ENCODE data around the gene GOLGA6L7.

- TF ChIP-seq, protein P1, sequence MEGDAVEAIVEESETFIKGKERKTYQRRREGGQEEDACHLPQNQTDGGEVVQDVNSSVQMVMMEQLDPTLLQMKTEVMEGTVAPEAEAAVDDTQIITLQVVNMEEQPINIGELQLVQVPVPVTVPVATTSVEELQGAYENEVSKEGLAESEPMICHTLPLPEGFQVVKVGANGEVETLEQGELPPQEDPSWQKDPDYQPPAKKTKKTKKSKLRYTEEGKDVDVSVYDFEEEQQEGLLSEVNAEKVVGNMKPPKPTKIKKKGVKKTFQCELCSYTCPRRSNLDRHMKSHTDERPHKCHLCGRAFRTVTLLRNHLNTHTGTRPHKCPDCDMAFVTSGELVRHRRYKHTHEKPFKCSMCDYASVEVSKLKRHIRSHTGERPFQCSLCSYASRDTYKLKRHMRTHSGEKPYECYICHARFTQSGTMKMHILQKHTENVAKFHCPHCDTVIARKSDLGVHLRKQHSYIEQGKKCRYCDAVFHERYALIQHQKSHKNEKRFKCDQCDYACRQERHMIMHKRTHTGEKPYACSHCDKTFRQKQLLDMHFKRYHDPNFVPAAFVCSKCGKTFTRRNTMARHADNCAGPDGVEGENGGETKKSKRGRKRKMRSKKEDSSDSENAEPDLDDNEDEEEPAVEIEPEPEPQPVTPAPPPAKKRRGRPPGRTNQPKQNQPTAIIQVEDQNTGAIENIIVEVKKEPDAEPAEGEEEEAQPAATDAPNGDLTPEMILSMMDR (IDR thresholded peaks at IDR 0.05; ENCODE audit: low read depth, low read length): no peak
- TF ChIP-seq, protein P2, sequence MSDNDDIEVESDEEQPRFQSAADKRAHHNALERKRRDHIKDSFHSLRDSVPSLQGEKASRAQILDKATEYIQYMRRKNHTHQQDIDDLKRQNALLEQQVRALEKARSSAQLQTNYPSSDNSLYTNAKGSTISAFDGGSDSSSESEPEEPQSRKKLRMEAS (IDR thresholded peaks at IDR 0.05; ENCODE audit: low read depth, low read length): no peak
- TF ChIP-seq MYC (IDR thresholded peaks at IDR 0.05; ENCODE audit: low read depth, low read length) (no peak), POLR2A (IDR thresholded peaks at IDR 0.05; ENCODE audit: extremely low read depth, insufficient read length) (no peak)
These were observed 20.4 kb upstream of the GOLGA6L7 start for GRCh38 chr15:28868744-28869345.
